HepG2 (cell line): ENCODE measurements around the gene RPRML. TPM values are rescaled to one million over a fixed set of nuclear protein-coding genes. Genes with fewer than 3 reads are reported as not detected.
"Not testable (repeated sequence)": the region's sequence is repeated elsewhere in the genome, so short reads cannot be mapped to it uniquely, and the experiment has no call there.

ENCODE experiments used
- ATAC-seq: fragments of 200-7000 bp; cut with Tn5 transposase; 3 replicates; pipeline ENCODE4 v1.9.1; 2020; ENCODE audit warnings: mild to moderate bottlenecking, moderate library complexity
- BruUV-seq: library from RNA; stranded (reverse); fragments of 400-500 nt; replicated peaks from 2 replicates; lab custom pipeline; 2021; lab: Mats Ljungman, UMichigan
- CTCF ChIA-PET: fragments of 300-600 bp; formaldehyde crosslinking; extraction: SDS; loops from one replicate; lab custom pipeline; 2021; ENCODE audit warnings: low total read pairs, inconsistent platforms, low intra/inter-chr PET ratio; lab: Yijun Ruan, JAX
- POLR2A ChIA-PET: fragments of 350-600 bp; sonication (Branson Sonifier 250); formaldehyde crosslinking; loops from one replicate; lab custom pipeline; 2020; ENCODE audit warnings: antibody characterized with exemption, inconsistent platforms; lab: Yijun Ruan, JAX
- DNase-seq: peaks from one replicate; pipeline ENCODE4 v3.0.0-alpha.2; 2015; ENCODE audit warnings: low spot score
- FAIRE-seq: peaks from 3 replicates; lab custom pipeline; 2011; peaks lifted over from hg19 to GRCh38; lab: Jason Lieb, UNC
- H2AFZ ChIP-seq: one replicate; pipeline ENCODE4 v1.6.1; 2011; ENCODE audit warnings: low read length, inconsistent platforms
- H3K27ac ChIP-seq: fragments of 300-600 bp; 3 replicates; pipeline ENCODE4 v1.8.0; 2011; ENCODE audit warnings: mixed run types, mild to moderate bottlenecking, mixed read lengths, low read length, inconsistent platforms; ENCODE audit not compliant: insufficient read depth; ENCODE audit errors: extremely low read length
- H3K27me3 ChIP-seq, 2 experiments: fragments of 200-600 bp in 1 of 2; 2 replicates in 1 of 2; 3 replicates in 1 of 2; pipeline versions ENCODE4 v1.6.0 to v1.8.0; 2011; ENCODE audit warnings: low read length in 2 of 2, mild to moderate bottlenecking in 2 of 2, moderate library complexity in 2 of 2, inconsistent platforms in 1 of 2; ENCODE audit not compliant: insufficient read depth in 2 of 2, control insufficient read depth in 1 of 2
- H3K36me3 ChIP-seq, 2 experiments: fragments of 200-600 bp in 1 of 2; replicated peaks in 1 of 2; 2 replicates in 1 of 2; 3 replicates in 1 of 2; pipeline versions ENCODE4 v1.5.1 to v1.8.0; 2011; ENCODE audit warnings: low read length in 2 of 2, inconsistent platforms in 1 of 2; ENCODE audit not compliant: insufficient read depth in 2 of 2, control insufficient read depth in 1 of 2
- H3K4me1 ChIP-seq: 2 replicates; pipeline ENCODE4 v1.5.1; 2012; ENCODE audit warnings: low read length, inconsistent platforms; ENCODE audit not compliant: insufficient read depth
- H3K4me2 ChIP-seq: 2 replicates; pipeline ENCODE4 v1.6.0; 2011; ENCODE audit warnings: low read depth, low read length, inconsistent platforms
- H3K4me3 ChIP-seq, 3 experiments: fragments of 200-600 bp in 1 of 3; sonication (generic), shearing (Covaris generic) in 1 of 3; replicated peaks in 1 of 3; 2 replicates each; pipeline ENCODE4 v1.5.1; 2011 to 2016; ENCODE audit warnings: low read length in 3 of 3, inconsistent platforms in 2 of 3, low read depth in 2 of 3, mild to moderate bottlenecking in 2 of 3, control low read depth in 1 of 3, mixed read lengths in 1 of 3; ENCODE audit not compliant: insufficient read depth in 1 of 3
- H3K79me2 ChIP-seq: one replicate; pipeline ENCODE4 v1.6.1; 2011; ENCODE audit warnings: low read length, inconsistent platforms; ENCODE audit not compliant: insufficient read depth
- H3K9ac ChIP-seq: 2 replicates; pipeline ENCODE4 v1.6.0; 2011; ENCODE audit warnings: mild to moderate bottlenecking, low read depth, low read length, inconsistent platforms; ENCODE audit not compliant: insufficient read depth
- H3K9me3 ChIP-seq: 2 replicates; pipeline ENCODE4 v1.5.1; 2012; ENCODE audit warnings: mild to moderate bottlenecking, low read length
- H4K20me1 ChIP-seq: 2 replicates; pipeline ENCODE4 v1.6.0; 2011; ENCODE audit warnings: inconsistent platforms, mild to moderate bottlenecking, low read length, moderate library complexity; ENCODE audit not compliant: insufficient read depth
- ATAD3A ChIP-seq: sonication (generic); formaldehyde crosslinking; IDR thresholded peaks from 2 replicates; pipeline ENCODE4 v1.4.0; 2020; ENCODE audit warnings: missing genetic modification reagents
- ATF4 ChIP-seq, 2 experiments: fragments of 450-650 bp in 1 of 2; sonication (generic) in 1 of 2; formaldehyde crosslinking; IDR thresholded peaks; 2 replicates each; pipeline versions ENCODE4 v1.5.0 to v1.8.0; 2020 to 2022; ENCODE audit warnings: mild to moderate bottlenecking in 1 of 2, missing genetic modification reagents in 1 of 2
- CBX5 ChIP-seq: sonication (generic); formaldehyde crosslinking; IDR thresholded peaks from 2 replicates; pipeline ENCODE4 v1.4.0; 2020; ENCODE audit warnings: missing genetic modification reagents, borderline replicate concordance
- CEBPB ChIP-seq: IDR thresholded peaks from 2 replicates; pipeline ENCODE4 v1.6.1; 2011; ENCODE audit warnings: low read depth, low read length, improper control_type of control experiment, borderline replicate concordance
- CEBPG ChIP-seq: IDR thresholded peaks from 2 replicates; pipeline ENCODE4 v1.6.1; 2016
- FLYWCH1 ChIP-seq: sonication (generic); formaldehyde crosslinking; IDR thresholded peaks from 2 replicates; pipeline ENCODE4 v1.8.1; 2023; ENCODE audit warnings: mild to moderate bottlenecking, missing genetic modification reagents
- KDM1A ChIP-seq: IDR thresholded peaks from 2 replicates; pipeline ENCODE4 v1.6.1; 2016; ENCODE audit warnings: missing compliant biosample characterization
- KLF6 ChIP-seq: IDR thresholded peaks from 2 replicates; pipeline ENCODE4 v1.8.0; 2016; ENCODE audit warnings: missing biosample characterization, missing genetic modification reagents
- RFX1 ChIP-seq: fragments of 450-650 bp; IDR thresholded peaks from 2 replicates; pipeline ENCODE4 v1.6.1; 2017
- WIZ ChIP-seq: sonication (generic); formaldehyde crosslinking; IDR thresholded peaks from 2 replicates; pipeline ENCODE4 v1.5.1; 2020; ENCODE audit warnings: mild to moderate bottlenecking, missing genetic modification reagents
- ZNF773 ChIP-seq: sonication (generic); formaldehyde crosslinking; IDR thresholded peaks from 2 replicates; pipeline ENCODE4 v1.4.0; 2020; ENCODE audit warnings: missing genetic modification reagents, borderline replicate concordance
- WGBS: methylation state at CpG from one replicate; pipeline ENCODE4 v1.1.6; 2017; ENCODE audit warnings: low lambda C conversion rate; 5-methylcytosine and 5-hydroxymethylcytosine counted together
- in situ Hi-C: cut with HindIII; loops from 2 replicates; pipeline ENCODE4 v1.10.0; 2017; ENCODE audit warnings: low pct_unique_long_range_greater_than_20kb; ENCODE audit not compliant: extremely low pct_ligation_motif_present
- intact Hi-C: fragments of 100-400 bp; cut with micrococcal nuclease; formaldehyde crosslinking; loops from one replicate; pipeline ENCODE4 v1.10.0; 2022; ENCODE audit not compliant: unreplicated experiment
- polyA plus RNA-seq, 8 experiments: library from polyadenylated mRNA; depleted of rRNA in 3 of 8; stranded (reverse) in 7 of 8; unstranded in 1 of 8; fragments of >200 nt; fragmentation: Illumina TruSeq in 4 of 8; extraction: Trizol in 4 of 8; gene quantifications; 2 replicates each; pipeline versions ENCODE4 v1.2.1 to v1.2.3, GENCODE V29; 2011 to 2016; ENCODE audit warnings: low read depth in 4 of 8, missing spikeins in 1 of 8, mixed read lengths in 1 of 8; ENCODE audit not compliant: insufficient read depth in 1 of 8
- total RNA-seq, 5 experiments: library from RNA; depleted of rRNA; stranded (reverse); fragments of >200 nt; fragmentation: Illumina TruSeq; extraction: Trizol; gene quantifications; 2 replicates each; pipeline ENCODE4 v1.2.3, GENCODE V29; 2016; ENCODE audit warnings: low read depth in 1 of 5

The RPRML gene
- total and polyA plus RNA-seq, 2 of the 13 experiments (the other 11 are each of a cell fraction or from before 2014, with no cell fraction given) = not detected

- Histone ChIP-seq H3K4me3 (no peak overlapping the region), H4K20me1 (no peaks in the 10 kb centered on the region), H3K4me1 (peaks cover 10% of the 10 kb centered on the region), H3K9ac (no peak overlapping the region), H3K27ac (no peak overlapping the region), H2AFZ (no peak overlapping the region), H3K79me2 (no peaks in the 10 kb centered on the region), H3K27me3 (0 out of 5 replicates have a peak, but pooled peaks cover 0 to 1% of the 10 kb centered on the region in 2 experiments), H3K4me2 (no peak overlapping the region), H3K9me3 (no peaks in the 10 kb centered on the region), H3K36me3 (no peaks in the 10 kb centered on the region)
- ATAC-seq = no peak
- FAIRE-seq = no peak
- BruUV-seq = no TSS peak
- intact Hi-C loops = no loop called here
- POLR2A ChIA-PET = no interaction called here
- TF ChIP-seq KLF6 (CRISPR knock-in tag) (no peak), ATAD3A (no peak), FLYWCH1 (CRISPR knock-in tag) (no peak), RFX1 (no peak), KDM1A (CRISPR knock-in tag) (no peak), CEBPB (no peak), CBX5 (CRISPR knock-in tag) (no peak), WIZ (no peak), ZNF773 (no peak)
- in situ Hi-C loops = no loop called here
- CTCF ChIA-PET = no interaction called here
- DNase-seq = no peak
- 32% methylated on average over 10 of the region's 11 CpGs for WGBS
These were observed 10.8 kb upstream of the RPRML start for GRCh38 chr17:46989637-46990431.

- WGBS = 17% methylated on average over 5 of the region's 5 CpGs
- not testable (repeated sequence) for BruUV-seq, H3K4me2 ChIP-seq
These were observed 8.9 kb upstream of the RPRML start for GRCh38 chr17:46987927-46988326.

More at GRCh38 chr17:46987927-46988326, 8.9 kb upstream of the RPRML start:
- ATAC-seq, CTCF ChIA-PET, H3K27me3 ChIP-seq, H4K20me1 ChIP-seq, DNase-seq, POLR2A ChIA-PET, H3K36me3 ChIP-seq, H3K9me3 ChIP-seq, H3K79me2 ChIP-seq, H3K27ac ChIP-seq, H2AFZ ChIP-seq, H3K9ac ChIP-seq, FAIRE-seq, H3K4me3 ChIP-seq, in situ Hi-C loops: not testable (repeated sequence)
- intact Hi-C loops = loop anchor here (2.0 kb wide), 1 partner anchor 73 kb away; no protein-coding TSS in a partner anchor
- peaks cover 30% of the 10 kb centered on the region for H3K4me1 ChIP-seq
- peak in 1 of 2 experiments; percentile 59; a peak in 1 of 4 replicates for TF ChIP-seq ATF4 (CRISPR knock-in tag; IDR thresholded peaks at IDR 0.05)
- TF ChIP-seq CEBPG (CRISPR knock-in tag) = peak; percentile 61
- peak; percentile 46; the same call in 1 of the 2 replicates for TF ChIP-seq CEBPB
